Prostate gland (tissue), 2 donors: ENCODE results near the gene KATNB1.

Experiments used
- CTCF ChIP-seq, 4 experiments: fragments of 200-600 bp in 2 of 4; fragments of 450-650 bp in 2 of 4; sonication (generic) in 2 of 4; IDR thresholded peaks; 1 replicate in 3 of 4; 2 replicates in 1 of 4; pipeline ENCODE4 v1.5.1; 2016 to 2019; ENCODE audit warnings: antibody characterized with exemption in 4 of 4, mild to moderate bottlenecking in 2 of 4, moderate library complexity in 2 of 4
- POLR2A ChIP-seq: fragments of 450-650 bp; IDR thresholded peaks from one replicate; pipeline ENCODE4 v1.6.1; 2016; ENCODE audit warnings: antibody characterized with exemption, mild to moderate bottlenecking

GRCh38 chr16:57735755-57736418, at the start of gene KATNB1:
- no peak for TF ChIP-seq CTCF (IDR thresholded peaks at IDR 0.05)
- TF ChIP-seq POLR2A: peak; percentile 25
